ENCODE results near the gene BTNL3.

BTNL3 gene

GRCh38 chr5:181054138-181054537, 65.5 kb downstream of the BTNL3 start:
- in situ Hi-C loops (cut with MboI; ENCODE audit: low sequenced_read_pairs, unreplicated experiment) = no loop called here
- no peak for TF ChIP-seq CTCF (IDR thresholded peaks at IDR 0.05; ENCODE audit: borderline replicate concordance, control extremely low read depth, extremely low read depth, insufficient read depth, missing control alignments)
- DNase-seq (ENCODE audit: low spot score) = no peak

DNA sequence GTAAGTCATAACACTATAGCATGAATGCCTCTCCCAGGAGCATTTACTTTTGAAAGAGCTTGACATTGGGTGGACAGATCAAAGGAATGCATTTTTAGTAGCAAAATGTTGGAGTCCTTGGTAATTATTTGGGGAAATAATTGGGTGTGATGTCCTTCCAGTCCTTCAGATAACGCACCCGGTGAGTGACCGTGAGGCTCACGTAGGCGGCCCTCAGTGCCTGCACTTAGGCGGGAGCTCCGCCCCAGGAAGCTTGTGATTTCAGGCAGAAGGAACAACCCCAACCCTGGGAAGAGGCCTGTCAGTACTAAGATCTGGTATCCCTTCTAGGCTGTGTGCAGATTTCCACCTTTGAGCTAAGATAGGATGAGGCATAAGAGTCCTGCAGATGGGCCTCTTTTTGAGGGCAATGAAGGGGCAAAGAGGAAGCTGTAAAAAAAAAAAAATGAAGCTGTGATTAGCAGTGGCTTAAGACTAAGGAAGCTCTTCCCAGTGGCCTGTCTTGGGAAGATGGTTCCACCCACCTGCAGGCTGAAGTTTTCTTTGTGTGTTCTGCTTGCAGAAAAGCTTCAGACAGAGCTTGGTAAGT, 66.3 kb downstream of the BTNL3 start:
- no peak for DNase-seq (ENCODE audit: low spot score)
- no peak for TF ChIP-seq CTCF (IDR thresholded peaks at IDR 0.05; ENCODE audit: borderline replicate concordance, control extremely low read depth, extremely low read depth, insufficient read depth, missing control alignments)
- in situ Hi-C loops (cut with MboI; ENCODE audit: low sequenced_read_pairs, unreplicated experiment) = no loop called here
